Panc1 (cell line): ENCODE data around the gene MTARC2.

Experiments used
- CTCF ChIP-seq: fragments of 450-650 bp; IDR thresholded peaks from 2 replicates; pipeline ENCODE4 v1.5.1; 2017; ENCODE audit warnings: mild to moderate bottlenecking
- POLR2AphosphoS5 ChIP-seq: IDR thresholded peaks from 2 replicates; pipeline ENCODE4 v1.6.1; 2012; ENCODE audit warnings: mild to moderate bottlenecking, low read depth, low read length, moderate library complexity
- REST ChIP-seq, 2 experiments: IDR thresholded peaks; 2 replicates each; pipeline ENCODE4 v1.6.1; 2011 to 2012; ENCODE audit warnings: low read depth in 2 of 2, control low read depth in 1 of 2, low read length in 1 of 2, mild to moderate bottlenecking in 1 of 2, moderate library complexity in 1 of 2; ENCODE audit not compliant: insufficient read depth in 1 of 2
- SIN3A ChIP-seq: IDR thresholded peaks from 2 replicates; pipeline ENCODE4 v1.6.1; 2012; ENCODE audit warnings: low read depth, mild to moderate bottlenecking, low read length, moderate library complexity, borderline replicate concordance; ENCODE audit not compliant: insufficient read depth

- TF ChIP-seq CTCF (no peak), SIN3A (no peak), POLR2AphosphoS5 (no peak), REST (IDR thresholded peaks at IDR 0.05; ENCODE audit: insufficient read depth in 1 of 2, low read depth in 2 of 2, low read length in 1 of 2) (no peak)
Measured at GRCh38 chr1:220741825-220742224, 6.3 kb upstream of the MTARC2 start.
